MCF 10A (cell line): ENCODE measurements around the gene ZNF488. TPM values are rescaled to one million over a fixed set of nuclear protein-coding genes. Genes with fewer than 3 reads are reported as not detected.

ENCODE experiments used
- BruUV-seq: library from RNA; stranded (reverse); fragments of 400-500 nt; replicated peaks from 2 replicates; lab custom pipeline; 2021; lab: Mats Ljungman, UMichigan
- CTCF ChIA-PET: fragments of 300-600 bp; sonication (Branson Sonifier 250); formaldehyde crosslinking; extraction: SDS; loops from one replicate; lab custom pipeline; 2021; ENCODE audit warnings: antibody characterized with exemption, inconsistent platforms; lab: Yijun Ruan, JAX
- POLR2A ChIA-PET: fragments of 300-600, 350-650 bp; sonication (Branson Sonifier 250); formaldehyde crosslinking; extraction: SDS; loops from one replicate; lab custom pipeline; 2020; ENCODE audit warnings: antibody characterized with exemption, inconsistent platforms; lab: Yijun Ruan, JAX
- DNase-seq: peaks from one replicate; pipeline ENCODE4 v3.0.0-alpha.2; 2018; ENCODE audit not compliant: unreplicated experiment
- H3K27ac Mint-ChIP-seq: one replicate; pipeline ENCODE4 v1.8.0; 2022; ENCODE audit warnings: mild to moderate bottlenecking, low read depth, mixed read lengths; ENCODE audit not compliant: unreplicated experiment
- H3K27me3 Mint-ChIP-seq: one replicate; pipeline ENCODE4 v1.8.0; 2022; ENCODE audit warnings: mixed read lengths; ENCODE audit not compliant: insufficient read depth, unreplicated experiment
- H3K36me3 Mint-ChIP-seq: one replicate; pipeline ENCODE4 v1.8.0; 2022; ENCODE audit warnings: mild to moderate bottlenecking, moderate library complexity, mixed read lengths; ENCODE audit not compliant: insufficient read depth, unreplicated experiment
- H3K4me1 Mint-ChIP-seq: one replicate; pipeline ENCODE4 v1.8.0; 2022; ENCODE audit warnings: mixed read lengths; ENCODE audit not compliant: insufficient read depth, unreplicated experiment
- H3K4me3 Mint-ChIP-seq: one replicate; pipeline ENCODE4 v1.8.0; 2022; ENCODE audit warnings: mild to moderate bottlenecking, moderate library complexity, mixed read lengths; ENCODE audit not compliant: unreplicated experiment
- H3K9me3 Mint-ChIP-seq: one replicate; pipeline ENCODE4 v1.8.0; 2022; ENCODE audit warnings: mixed read lengths; ENCODE audit not compliant: unreplicated experiment
- CTCF ChIP-seq: fragments of 200-600 bp; IDR thresholded peaks from one replicate; pipeline ENCODE4 v1.8.0; 2022; ENCODE audit warnings: antibody characterized with exemption, mild to moderate bottlenecking; ENCODE audit not compliant: unreplicated experiment
- intact Hi-C: fragments of 100-400 bp; cut with micrococcal nuclease; formaldehyde crosslinking; loops from 2 replicates; pipeline ENCODE4 v1.14.1; 2022
- total RNA-seq: library from RNA; stranded (reverse); gene quantifications from 2 replicates; pipeline ENCODE4 v1.2.3, GENCODE V29; 2022

The ZNF488 gene
- total RNA-seq, 1 experiment from 2014 or later = 0.12 TPM

GRCh38 chr10:47336387-47337134 is 47.5 kb downstream of the ZNF488 start:
- no peak overlapping the region for H3K4me3 Mint-ChIP-seq

GRCh38 chr10:47335906-47336305 is 48.2 kb downstream of the ZNF488 start:
- no peak for DNase-seq
- Mint-ChIP-seq H3K4me3 (no peak overlapping the region), H3K4me1 (no peaks in the 10 kb centered on the region), H3K27ac (no peak overlapping the region), H3K36me3 (no peaks in the 10 kb centered on the region), H3K27me3 (peaks cover 80% of the 10 kb centered on the region), H3K9me3 (no peaks in the 10 kb centered on the region)
- TF ChIP-seq CTCF = no peak
- intact Hi-C loops = no loop called here
- ChIA-PET POLR2A (no interaction called here), CTCF (no interaction called here)
- BruUV-seq = no TSS peak

More at GRCh38 chr10:47336387-47337134, 47.5 kb downstream of the ZNF488 start:
- no peaks in the 10 kb centered on the region for H3K36me3 Mint-ChIP-seq
- H3K27me3 Mint-ChIP-seq = peaks cover 80% of the 10 kb centered on the region
- no peaks in the 10 kb centered on the region for H3K4me1 Mint-ChIP-seq
- no peak overlapping the region for H3K27ac Mint-ChIP-seq
- intact Hi-C loops = no loop called here
- TF ChIP-seq CTCF = no peak
- ChIA-PET CTCF (interaction anchor here (1.0 kb wide), 1 partner anchor 26 kb away, joined by 3 read pairs; no protein-coding TSS in a partner anchor), POLR2A (no interaction called here)
- no peaks in the 10 kb centered on the region for H3K9me3 Mint-ChIP-seq
- no TSS peak for BruUV-seq
- no peak for DNase-seq

- intact Hi-C loops = no loop called here
- CTCF ChIA-PET = interaction anchor here (0.6 kb wide), 1 partner anchor 345 kb away, joined by 3 read pairs; no protein-coding TSS in a partner anchor
- no peak overlapping the region for H3K4me3 Mint-ChIP-seq
- no peaks in the 10 kb centered on the region for H3K9me3 Mint-ChIP-seq
- TF ChIP-seq CTCF = no peak
- no peaks in the 10 kb centered on the region for H3K4me1 Mint-ChIP-seq
- BruUV-seq = no TSS peak
- DNase-seq = no peak
- POLR2A ChIA-PET = no interaction called here
- no peak overlapping the region for H3K27ac Mint-ChIP-seq
- peaks cover 69% of the 10 kb centered on the region for H3K27me3 Mint-ChIP-seq
- H3K36me3 Mint-ChIP-seq = no peaks in the 10 kb centered on the region
These were observed 49.4 kb downstream of the ZNF488 start for GRCh38 chr10:47334466-47335295.

- POLR2A ChIA-PET = interaction anchor here (1.0 kb wide), 1 partner anchor 9 kb away, joined by 4 read pairs; no protein-coding TSS in a partner anchor
- Mint-ChIP-seq H3K27ac (no peak overlapping the region), H3K36me3 (no peaks in the 10 kb centered on the region), H3K4me1 (no peaks in the 10 kb centered on the region), H3K9me3 (no peaks in the 10 kb centered on the region), H3K4me3 (no peak overlapping the region), H3K27me3 (peaks cover 58% of the 10 kb centered on the region)
- CTCF ChIA-PET = interaction anchor here (0.8 kb wide), 1 partner anchor 10 kb away, joined by 3 read pairs; no protein-coding TSS in a partner anchor
- BruUV-seq = no TSS peak
- intact Hi-C loops = no loop called here
- no peak for DNase-seq
- TF ChIP-seq CTCF = no peak
These were observed 50.6 kb downstream of the ZNF488 start for GRCh38 chr10:47333532-47333931.
